Fibroblast of the aortic adventitia (primary cell): Measurements from ENCODE around the gene ADTRP. TPM values are rescaled to one million over a fixed set of nuclear protein-coding genes. Genes with fewer than 3 reads are reported as not detected.

Experiments
- DNase-seq: peaks from one replicate; pipeline ENCODE4 v3.0.0-alpha.2; 2010; ENCODE audit warnings: low read depth
- H3K4me3 ChIP-seq: 2 replicates; pipeline ENCODE4 v1.5.1; 2011; ENCODE audit warnings: low read depth, mild to moderate bottlenecking, control low read depth, low read length, moderate library complexity
- total RNA-seq: library from RNA; depleted of rRNA; stranded (reverse); fragments of >200 nt; gene quantifications from 2 replicates; pipeline ENCODE4 v1.2.3, GENCODE V29; 2012; ENCODE audit warnings: low replicate concordance
- TF ChIP-seq, protein P1 (sequence below): IDR thresholded peaks from 2 replicates; pipeline ENCODE4 v1.5.1; 2011; ENCODE audit warnings: mild to moderate bottlenecking, low read length, control low read depth, inconsistent platforms; ENCODE audit not compliant: insufficient read depth

ADTRP gene
- total RNA-seq, 1 donor: 10.9 TPM

DNA sequence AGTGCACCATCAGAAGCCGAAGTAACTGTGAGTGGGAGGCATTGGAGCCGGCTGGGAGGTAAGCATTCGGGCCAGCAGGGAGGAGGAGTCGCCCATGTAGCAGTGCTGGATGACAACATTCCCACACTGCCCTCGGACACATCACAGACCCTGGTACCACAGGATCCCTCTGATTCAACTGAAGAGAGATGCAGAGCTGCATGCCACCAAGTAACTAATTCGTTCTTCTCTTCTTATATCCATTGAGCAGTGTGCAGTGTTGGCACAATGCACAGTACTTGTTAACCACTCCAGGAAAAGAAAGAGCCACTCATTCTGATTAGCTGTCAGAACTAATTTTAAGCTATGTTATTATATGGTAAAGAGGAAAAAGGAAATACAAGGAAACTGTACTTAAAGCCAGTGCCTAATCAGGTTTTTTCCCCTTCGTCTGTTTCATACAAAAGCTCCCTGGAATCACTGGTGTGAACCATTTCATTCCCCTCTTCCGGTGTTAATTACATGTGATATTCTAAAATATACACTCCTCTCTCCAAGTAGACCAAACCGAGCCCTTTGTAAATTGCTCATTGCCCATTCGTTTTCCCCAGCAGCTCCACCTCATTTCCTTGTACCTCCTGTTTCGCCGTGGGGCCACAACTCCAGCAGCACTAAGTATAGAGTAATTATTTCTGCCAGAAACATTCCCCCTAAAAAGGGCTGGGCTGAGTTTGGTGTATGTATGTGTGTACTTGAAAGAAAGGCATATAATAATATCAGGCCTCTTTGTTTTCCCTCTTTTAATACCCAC is 32.4 kb upstream of the ADTRP start:
- TF ChIP-seq, protein P1, sequence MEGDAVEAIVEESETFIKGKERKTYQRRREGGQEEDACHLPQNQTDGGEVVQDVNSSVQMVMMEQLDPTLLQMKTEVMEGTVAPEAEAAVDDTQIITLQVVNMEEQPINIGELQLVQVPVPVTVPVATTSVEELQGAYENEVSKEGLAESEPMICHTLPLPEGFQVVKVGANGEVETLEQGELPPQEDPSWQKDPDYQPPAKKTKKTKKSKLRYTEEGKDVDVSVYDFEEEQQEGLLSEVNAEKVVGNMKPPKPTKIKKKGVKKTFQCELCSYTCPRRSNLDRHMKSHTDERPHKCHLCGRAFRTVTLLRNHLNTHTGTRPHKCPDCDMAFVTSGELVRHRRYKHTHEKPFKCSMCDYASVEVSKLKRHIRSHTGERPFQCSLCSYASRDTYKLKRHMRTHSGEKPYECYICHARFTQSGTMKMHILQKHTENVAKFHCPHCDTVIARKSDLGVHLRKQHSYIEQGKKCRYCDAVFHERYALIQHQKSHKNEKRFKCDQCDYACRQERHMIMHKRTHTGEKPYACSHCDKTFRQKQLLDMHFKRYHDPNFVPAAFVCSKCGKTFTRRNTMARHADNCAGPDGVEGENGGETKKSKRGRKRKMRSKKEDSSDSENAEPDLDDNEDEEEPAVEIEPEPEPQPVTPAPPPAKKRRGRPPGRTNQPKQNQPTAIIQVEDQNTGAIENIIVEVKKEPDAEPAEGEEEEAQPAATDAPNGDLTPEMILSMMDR: no peak
- H3K4me3 ChIP-seq: no peak overlapping the region
- peak; percentile 34 for DNase-seq

DNA sequence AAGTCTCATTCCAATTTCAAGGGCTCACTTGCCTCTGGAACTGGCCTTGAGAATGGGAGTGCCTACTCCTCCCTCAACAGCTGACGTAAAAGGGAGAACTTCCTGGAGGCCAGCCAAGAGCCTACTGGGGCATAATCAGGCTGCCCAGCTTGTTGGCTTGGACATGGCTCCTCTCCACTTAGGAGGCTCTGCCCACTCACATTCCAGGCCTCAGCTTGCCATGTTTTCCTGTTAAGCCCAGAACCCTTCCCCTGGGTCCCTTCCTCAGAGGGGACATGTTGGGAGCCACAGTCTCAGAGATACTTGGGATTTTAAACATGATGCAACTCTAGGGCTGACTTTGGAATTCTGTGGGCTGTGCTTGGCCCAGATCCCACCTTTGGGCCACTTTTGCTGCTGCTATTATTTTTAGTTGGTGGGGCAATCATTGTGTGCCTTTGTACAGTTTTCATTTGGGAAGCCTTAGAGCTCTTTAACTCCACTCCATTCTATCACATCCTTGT is 31.5 kb upstream of the ADTRP start:
- DNase-seq: peak; percentile 96
- TF ChIP-seq, protein P1: no peak
- H3K4me3 ChIP-seq: no peak overlapping the region

DNA sequence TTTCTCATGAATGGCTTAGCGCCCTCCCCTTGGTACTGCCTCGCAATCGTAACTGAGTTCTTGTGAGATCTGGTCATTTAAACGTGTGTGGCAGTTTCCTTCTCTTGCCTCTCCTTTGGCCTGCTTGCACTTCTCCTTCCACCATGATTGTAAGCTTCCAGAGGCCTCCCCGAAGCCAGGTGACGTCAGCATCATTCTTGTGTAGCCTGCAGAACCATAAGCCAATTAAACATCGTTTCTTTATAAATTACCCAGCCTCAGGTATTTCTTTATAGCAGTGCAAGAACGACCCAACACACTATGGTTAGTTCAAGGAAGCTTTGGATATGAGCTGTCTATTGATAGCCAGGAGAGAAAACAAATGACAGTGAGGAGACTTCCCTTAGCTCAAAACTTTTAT is 29.5 kb upstream of the ADTRP start:
- DNase-seq: no peak
- TF ChIP-seq, protein P1: no peak
- H3K4me3 ChIP-seq: no peak overlapping the region

DNA sequence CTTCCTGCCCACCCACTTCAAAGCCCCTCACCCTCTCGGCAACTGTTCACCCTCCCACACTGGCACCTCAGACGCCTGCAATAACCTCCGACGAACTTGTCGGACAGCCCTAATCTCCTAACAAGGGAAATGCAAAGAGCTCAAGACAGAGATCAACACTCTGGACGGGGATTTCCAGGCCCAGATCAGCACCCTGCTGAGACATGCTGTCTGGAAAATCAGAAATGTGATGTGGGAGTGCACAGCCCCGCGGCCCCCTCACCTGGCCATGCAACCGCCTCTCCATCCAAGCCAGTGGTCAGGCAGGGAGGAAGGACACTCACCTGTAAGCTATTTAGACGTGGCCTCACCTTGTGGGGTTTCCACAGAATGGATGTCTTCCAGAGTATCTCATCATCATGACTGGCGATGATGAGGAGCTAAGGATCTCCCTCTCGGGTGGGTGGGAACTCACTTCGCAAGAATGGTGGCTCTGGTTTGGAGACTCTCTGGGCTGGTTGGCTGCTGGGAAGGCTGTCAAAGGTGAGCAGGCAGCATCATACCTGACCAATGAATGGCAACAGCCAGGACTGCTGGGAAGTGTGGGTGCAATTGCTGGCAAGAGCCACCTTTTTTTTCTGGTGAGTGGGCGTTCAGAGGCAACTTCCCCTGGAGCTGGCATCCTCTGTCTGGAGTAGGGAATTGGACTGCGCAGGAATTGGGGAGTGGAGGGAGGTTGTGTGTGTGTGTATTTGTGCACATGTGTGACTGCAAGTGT is 28.1 kb upstream of the ADTRP start:
- no peak overlapping the region for H3K4me3 ChIP-seq
- TF ChIP-seq, protein P1: no peak
- DNase-seq: no peak

DNA sequence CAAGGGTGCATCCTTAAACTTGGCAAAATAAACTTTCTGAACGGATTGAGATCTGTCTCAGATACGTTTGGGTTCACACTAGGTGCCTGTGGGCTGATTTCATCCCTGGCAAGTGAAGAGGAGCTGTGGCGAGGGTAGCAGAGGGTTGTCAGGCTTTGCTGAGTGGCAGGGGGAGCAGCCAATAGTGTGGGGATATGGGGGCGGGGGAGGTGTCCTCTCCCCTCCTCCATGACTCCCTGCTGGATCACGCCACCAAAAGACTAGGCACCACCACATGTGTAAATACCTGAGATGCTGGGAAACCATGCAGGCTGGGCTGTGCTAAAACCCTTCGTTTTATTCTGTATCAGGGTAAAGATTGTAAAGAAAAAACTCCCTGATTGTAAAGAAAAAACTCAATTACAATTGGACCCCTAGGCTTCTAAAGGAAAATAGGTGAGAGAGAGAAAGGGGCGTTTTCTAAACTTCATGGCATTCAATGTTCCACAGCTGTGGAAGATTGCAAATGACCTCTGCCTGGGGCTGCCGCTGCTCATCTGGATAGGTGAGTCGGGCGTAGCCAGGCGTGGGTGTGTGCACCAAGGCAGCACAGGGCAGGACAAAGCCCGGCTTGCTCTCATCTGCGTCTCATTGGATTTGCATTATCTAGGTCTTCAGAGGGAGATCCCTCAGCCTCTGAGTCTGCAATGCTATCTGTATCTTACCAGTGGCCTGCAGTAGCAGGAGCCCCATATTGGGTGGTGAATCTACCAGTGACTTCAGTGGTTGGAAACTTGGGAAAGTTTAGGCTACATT is 26.9 kb upstream of the ADTRP start:
- TF ChIP-seq, protein P1: no peak

DNA sequence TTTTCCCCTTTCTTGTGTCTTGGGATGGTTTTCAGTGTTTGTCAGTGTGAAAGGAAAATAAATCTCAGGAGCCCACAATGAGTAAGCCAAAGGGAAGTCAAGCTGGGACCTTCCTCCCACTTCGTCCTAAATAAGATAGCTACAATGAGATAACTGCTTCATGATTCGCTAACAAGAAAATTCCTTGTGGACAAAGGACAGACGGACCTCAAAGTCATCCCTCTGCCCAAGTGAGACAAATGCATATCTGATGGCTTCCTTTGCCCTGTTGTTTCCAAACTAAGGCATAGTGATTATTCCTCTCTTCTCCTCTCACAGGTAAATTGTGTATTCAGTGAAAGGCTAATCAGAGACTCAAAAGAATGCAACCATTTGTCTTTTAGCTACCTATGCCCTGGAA is 26.1 kb upstream of the ADTRP start:
- no peak overlapping the region for H3K4me3 ChIP-seq
- no peak for DNase-seq
- TF ChIP-seq, protein P1: no peak

More for the DNA sequence above, 26.9 kb upstream of the ADTRP start:
- H3K4me3 ChIP-seq: no peak overlapping the region
- DNase-seq: no peak
